HEK293T (cell line): ENCODE measurements around the gene PAPSS1.

ENCODE experiments used
- CTCF ChIA-PET: fragments of 350-600 bp; formaldehyde crosslinking; extraction: SDS; loops from one replicate; lab custom pipeline; 2021; ENCODE audit warnings: antibody characterized with exemption, inconsistent platforms; lab: Yijun Ruan, JAX
- POLR2A ChIA-PET: fragments of 350-600 bp; formaldehyde crosslinking; extraction: SDS; loops from one replicate; lab custom pipeline; 2020; ENCODE audit warnings: antibody characterized with exemption, inconsistent platforms; lab: Yijun Ruan, JAX
- DNase-seq: peaks from one replicate; pipeline ENCODE4 v3.0.0; 2012; ENCODE audit warnings: mixed read lengths; ENCODE audit errors: extremely low spot score
- ARNT ChIP-seq: fragments of 450-650 bp; IDR thresholded peaks from 2 replicates; pipeline ENCODE4 v1.6.1; 2017; ENCODE audit warnings: mild to moderate bottlenecking
- BHLHE40 ChIP-seq: fragments of 450-650 bp; IDR thresholded peaks from 2 replicates; pipeline ENCODE4 v1.6.1; 2016; ENCODE audit warnings: mild to moderate bottlenecking, moderate library complexity, borderline replicate concordance
- CTBP1 ChIP-seq: fragments of 450-650 bp; IDR thresholded peaks from 2 replicates; pipeline ENCODE4 v1.6.1; 2016; ENCODE audit warnings: borderline replicate concordance
- ELF4 ChIP-seq: fragments of 450-650 bp; IDR thresholded peaks from 2 replicates; pipeline ENCODE4 v1.6.1; 2017; ENCODE audit warnings: antibody characterized with exemption
- FOXA1 ChIP-seq: fragments of 450-650 bp; IDR thresholded peaks from 2 replicates; pipeline ENCODE4 v1.6.1; 2016; ENCODE audit warnings: mild to moderate bottlenecking
- FOXK2 ChIP-seq: fragments of 450-650 bp; IDR thresholded peaks from 2 replicates; pipeline ENCODE4 v1.6.1; 2016; ENCODE audit warnings: mild to moderate bottlenecking
- FOXM1 ChIP-seq: fragments of 450-650 bp; IDR thresholded peaks from 2 replicates; pipeline ENCODE4 v1.6.1; 2017; ENCODE audit warnings: mild to moderate bottlenecking, borderline replicate concordance
- HDGF ChIP-seq: fragments of 450-650 bp; IDR thresholded peaks from 2 replicates; pipeline ENCODE4 v1.6.1; 2017; ENCODE audit warnings: antibody characterized with exemption, borderline replicate concordance
- L3MBTL2 ChIP-seq: fragments of 450-650 bp; conservative IDR thresholded peaks from 2 replicates; pipeline ENCODE4 v1.6.1; 2016; ENCODE audit warnings: mild to moderate bottlenecking
- LEF1 ChIP-seq: fragments of 450-650 bp; IDR thresholded peaks from 2 replicates; pipeline ENCODE4 v1.6.1; 2017; ENCODE audit warnings: mild to moderate bottlenecking, borderline replicate concordance
- NFRKB ChIP-seq: fragments of 450-650 bp; IDR thresholded peaks from 2 replicates; pipeline ENCODE4 v1.6.1; 2016; ENCODE audit warnings: mild to moderate bottlenecking, moderate library complexity
- PKNOX1 ChIP-seq: fragments of 450-650 bp; IDR thresholded peaks from 2 replicates; pipeline ENCODE4 v1.6.1; 2016
- SP1 ChIP-seq: fragments of 450-650 bp; IDR thresholded peaks from 2 replicates; pipeline ENCODE4 v1.6.1; 2017
- SUZ12 ChIP-seq: fragments of 450-650 bp; IDR thresholded peaks from 2 replicates; pipeline ENCODE4 v1.6.1; 2016; ENCODE audit warnings: mild to moderate bottlenecking
- TARDBP ChIP-seq: fragments of 450-650 bp; IDR thresholded peaks from 2 replicates; pipeline ENCODE4 v1.6.1; 2016
- ZNF384 ChIP-seq: fragments of 450-650 bp; IDR thresholded peaks from 2 replicates; pipeline ENCODE4 v1.6.1; 2016

The PAPSS1 gene

GRCh38 chr4:107719207-107719921 is 670 bp downstream of the PAPSS1 start:
- CTCF ChIA-PET: no interaction called here
- no peak for TF ChIP-seq NFRKB
- TF ChIP-seq FOXM1: no peak
- no peak for TF ChIP-seq SUZ12
- no peak for TF ChIP-seq FOXA1
- TF ChIP-seq ZNF384: no peak
- TF ChIP-seq L3MBTL2: no peak
- POLR2A ChIA-PET: interaction anchor here (2.3 kb wide), 1 partner anchor 16 kb away, joined by 10 read pairs; no protein-coding TSS in a partner anchor
- DNase-seq: no peak

GRCh38 chr4:107718351-107718965 is 1.6 kb downstream of the PAPSS1 start:
- TF ChIP-seq SP1: no peak
- no peak for TF ChIP-seq PKNOX1
- no peak for TF ChIP-seq HDGF
- TF ChIP-seq FOXK2: no peak
- no peak for TF ChIP-seq LEF1
- no peak for TF ChIP-seq BHLHE40
- TF ChIP-seq FOXA1: no peak
- TF ChIP-seq ZNF384: no peak
- no peak for TF ChIP-seq ARNT
- no peak for TF ChIP-seq TARDBP
- no peak for TF ChIP-seq ELF4
- ChIA-PET POLR2A (no interaction called here), CTCF (no interaction called here)
- DNase-seq: no peak

- TF ChIP-seq SP1: no peak
- no peak for TF ChIP-seq ZNF384
- no peak for TF ChIP-seq ELF4
- no peak for TF ChIP-seq SUZ12
- no peak for TF ChIP-seq FOXA1
- no peak for TF ChIP-seq FOXM1
- no peak for TF ChIP-seq CTBP1
- no peak for TF ChIP-seq TARDBP
- no peak for TF ChIP-seq HDGF
- no peak for TF ChIP-seq NFRKB
- TF ChIP-seq LEF1: no peak
- no peak for TF ChIP-seq BHLHE40
- TF ChIP-seq ARNT: no peak
- DNase-seq: no peak
- ChIA-PET POLR2A (no interaction called here), CTCF (interaction anchor here (0.8 kb wide), 1 partner anchor 20 kb away, joined by 3 read pairs; no protein-coding TSS in a partner anchor)
Measured at GRCh38 chr4:107714256-107714655, 5.8 kb downstream of the PAPSS1 start.

DNA sequence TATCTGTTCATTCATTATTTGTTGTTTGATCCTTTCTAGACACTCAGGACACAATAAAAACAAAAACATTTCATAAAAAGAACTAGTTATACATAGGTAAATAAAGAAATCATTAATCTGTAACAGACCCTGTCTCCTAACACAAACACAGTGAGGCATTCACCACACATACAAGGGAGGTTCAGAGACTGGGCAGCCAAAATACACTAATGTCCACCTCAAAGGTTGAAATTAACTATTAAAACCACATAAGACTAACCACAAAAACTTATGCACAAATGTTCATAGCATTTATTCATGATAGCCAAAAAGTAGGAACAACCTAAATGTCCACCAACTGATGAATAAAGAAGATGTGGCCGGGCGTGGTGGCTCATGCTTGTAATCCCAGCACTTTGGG is 7.8 kb downstream of the PAPSS1 start:
- ChIA-PET CTCF (no interaction called here), POLR2A (no interaction called here)
- no peak for TF ChIP-seq BHLHE40
- no peak for TF ChIP-seq CTBP1
- TF ChIP-seq ZNF384: no peak
- TF ChIP-seq SUZ12: no peak
- no peak for TF ChIP-seq FOXM1
- TF ChIP-seq FOXA1: no peak
- no peak for TF ChIP-seq ARNT
- no peak for TF ChIP-seq LEF1
- DNase-seq: no peak

DNA sequence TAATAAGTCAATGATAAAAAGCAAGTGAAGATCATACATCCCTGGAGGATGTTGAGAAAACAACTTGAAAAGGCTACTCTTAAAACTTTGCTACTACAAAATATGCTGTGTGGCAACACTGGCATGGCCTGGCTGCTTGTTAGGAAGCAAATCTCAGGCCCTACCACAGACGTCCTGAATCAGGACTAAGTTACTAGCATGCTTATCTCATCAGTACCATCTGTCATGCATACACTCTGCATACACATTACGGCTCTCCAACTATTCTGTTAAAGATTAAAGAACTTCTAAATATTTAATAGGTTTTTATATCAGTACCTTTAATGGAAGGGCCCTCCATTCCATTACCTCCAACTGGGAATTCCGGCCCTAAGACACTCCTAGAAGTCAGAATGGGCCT is 8.2 kb downstream of the PAPSS1 start:
- DNase-seq: no peak
- TF ChIP-seq TARDBP: no peak
- ChIA-PET POLR2A (no interaction called here), CTCF (no interaction called here)

DNA sequence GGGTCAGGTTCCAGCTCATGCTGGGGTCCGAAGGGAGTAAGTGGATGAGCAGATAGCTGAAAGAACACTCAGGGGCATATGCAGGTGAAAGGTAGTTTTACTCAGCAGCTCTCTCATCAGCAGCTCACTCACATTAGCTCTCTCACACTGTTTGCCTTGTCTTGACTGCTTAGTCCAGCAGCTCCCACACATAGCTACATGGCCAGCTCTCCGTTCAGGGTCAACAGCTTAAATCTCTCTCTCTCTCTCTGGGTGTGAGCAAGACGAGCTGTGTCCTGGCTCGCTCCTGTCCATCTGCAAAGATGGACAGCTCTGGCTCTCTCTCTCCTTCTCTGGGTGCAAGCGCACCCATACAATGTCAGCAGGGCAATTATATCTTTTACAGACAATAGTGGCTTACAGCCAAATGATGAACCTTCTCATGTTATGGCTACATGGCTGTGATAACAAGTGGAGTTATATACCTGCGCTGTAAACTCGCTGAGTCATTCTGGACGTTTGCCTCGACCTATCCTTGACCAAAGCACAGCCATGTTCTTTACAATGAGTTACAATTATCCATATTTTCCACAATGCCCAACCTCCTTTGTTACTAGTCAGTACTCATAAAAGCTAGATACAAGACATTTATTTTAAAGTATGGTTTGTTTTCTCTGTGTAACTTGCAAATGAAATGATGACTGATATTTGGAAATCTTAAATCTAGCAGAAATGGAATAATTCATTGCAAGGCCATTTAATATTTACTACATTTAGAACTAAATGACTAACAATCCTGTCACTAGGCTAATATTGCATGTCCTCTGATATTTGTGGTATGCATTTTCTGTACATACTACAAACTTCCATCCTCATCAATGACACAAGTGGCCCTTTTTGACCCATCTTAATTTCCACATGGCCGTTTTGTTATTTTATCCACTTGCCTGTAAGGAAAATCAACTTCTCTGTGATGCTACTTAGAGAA is 9.3 kb downstream of the PAPSS1 start:
- POLR2A ChIA-PET: no interaction called here

DNA sequence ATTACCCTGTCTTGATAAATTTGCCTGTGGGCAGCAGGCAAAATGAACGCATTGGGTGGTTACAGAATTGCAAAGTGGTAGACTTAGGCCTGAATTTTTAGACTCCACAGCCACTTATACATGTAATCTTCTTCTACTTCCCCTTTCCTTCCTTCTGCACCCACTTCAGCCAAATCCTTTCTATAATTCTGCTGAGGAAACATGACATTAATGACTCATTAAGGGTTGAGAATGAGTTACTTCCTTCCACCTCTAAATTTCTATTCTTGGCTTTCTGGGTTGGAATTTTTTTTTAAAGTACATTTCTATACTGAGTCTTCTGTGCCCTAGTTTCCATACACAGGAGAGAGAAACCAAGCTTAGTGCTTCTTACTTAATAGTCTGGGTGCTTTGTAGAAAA is 10.1 kb downstream of the PAPSS1 start:
- CTCF ChIA-PET: no interaction called here
- DNase-seq: no peak
- TF ChIP-seq ZNF384 (no peak), FOXK2 (no peak), ARNT (no peak), SUZ12 (no peak), LEF1 (no peak), PKNOX1 (no peak), FOXA1 (no peak)
- POLR2A ChIA-PET: no interaction called here

More for the DNA sequence above, 9.3 kb downstream of the PAPSS1 start:
- TF ChIP-seq LEF1: no peak
- no peak for TF ChIP-seq FOXK2
- no peak for TF ChIP-seq FOXM1
- TF ChIP-seq ELF4: no peak
- TF ChIP-seq SP1: no peak
- TF ChIP-seq CTBP1: no peak
- no peak for TF ChIP-seq TARDBP
- no peak for TF ChIP-seq BHLHE40
- TF ChIP-seq FOXA1: no peak
- no peak for TF ChIP-seq NFRKB
- no peak for TF ChIP-seq ARNT
- no peak for TF ChIP-seq HDGF
- CTCF ChIA-PET: no interaction called here
- no peak for DNase-seq
